ENCODE results near the gene ZSWIM4. TPM values are rescaled to one million over a fixed set of nuclear protein-coding genes. Genes with fewer than 3 reads are reported as not detected.

Gene ZSWIM4
- 13.1 and 14.3 TPM in 2 replicates for polyA plus RNA-seq (2013)

DNA sequence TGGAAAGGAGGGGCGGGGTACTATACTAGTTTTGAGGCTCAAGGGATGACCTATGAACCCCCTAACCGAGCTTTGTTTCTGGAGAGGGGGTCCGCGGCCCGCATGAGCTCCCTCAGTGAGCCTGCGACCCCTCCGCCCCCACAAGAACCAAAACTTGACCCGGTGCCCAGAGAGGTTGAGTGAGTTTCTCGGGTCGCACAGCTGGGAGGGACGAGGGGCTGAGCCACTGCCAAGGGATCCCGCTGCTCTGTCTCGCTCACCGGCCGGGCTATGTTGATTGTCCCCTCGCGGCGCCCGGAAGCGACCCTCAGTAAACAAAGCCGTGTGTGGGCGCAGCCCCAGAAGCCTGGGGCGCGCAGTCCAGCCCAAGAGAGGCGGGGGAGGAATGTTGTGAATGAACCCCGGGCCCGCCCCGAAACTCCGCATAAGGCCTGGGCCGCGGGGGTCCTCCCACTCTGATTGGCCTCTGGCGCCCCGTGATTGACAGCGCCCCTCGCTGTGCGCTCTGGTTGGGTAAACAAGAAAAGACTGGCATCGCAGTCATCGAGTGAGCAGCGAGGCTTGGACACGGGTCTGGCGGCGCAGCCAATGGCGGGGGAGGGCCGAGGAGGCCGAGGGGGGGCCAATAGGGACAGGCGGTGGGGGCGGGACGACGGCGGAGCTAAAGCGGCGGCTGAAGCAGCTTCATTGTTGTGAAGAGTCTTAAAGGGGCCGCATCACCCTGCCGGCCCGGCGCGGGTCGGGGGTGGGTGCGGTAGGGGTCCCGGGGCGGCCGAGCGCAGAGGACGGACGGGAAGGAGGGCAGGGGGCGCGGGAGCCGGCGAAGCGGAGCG, at the start of gene ZSWIM4:
Gene ZSWIM4, plus strand, starts transcription at position 687 of the 833 bp plus-strand sequence. CDS start 206 bp downstream, outside the sequence.
- Histone ChIP-seq H3K79me2 (ENCODE audit: control insufficient read depth, insufficient read depth, low read length, poor library complexity) (peaks cover 10% of the 10 kb centered on the region), H3K18ac (ENCODE audit: low read length) (peak within 1 kb of the TSS; percentile 95), H3K36me3 (ENCODE audit: control insufficient read depth in 1 of 2, insufficient read depth in 2 of 2, low read length in 2 of 2) (peaks cover 0 to 5% of the 10 kb centered on the region in 2 experiments), H3K4me2 (ENCODE audit: low read length) (peak within 1 kb of the TSS; percentile 99), H3K9ac (ENCODE audit: low read length) (peak within 1 kb of the TSS; percentile 83), H3K4me1 (ENCODE audit: control insufficient read depth in 1 of 2, insufficient read depth in 2 of 2, low read length in 2 of 2) (peaks cover 8 to 10% of the 10 kb centered on the region in 2 experiments), H4K12ac (ENCODE audit: low read depth, low read length) (peak within 1 kb of the TSS; percentile 79), H3K4me3 (ENCODE audit: low read depth, low read length) (peak within 1 kb of the TSS; percentile 89), H3K4ac (ENCODE audit: low read depth, low read length) (peak within 1 kb of the TSS; percentile 78), H4K91ac (ENCODE audit: low read depth, low read length) (peak within 1 kb of the TSS; percentile 92), H3K9me3 (ENCODE audit: insufficient read depth, low read depth, low read length) (no peaks in the 10 kb centered on the region), H3K27me3 (ENCODE audit: insufficient read depth, low read length) (no peaks in the 10 kb centered on the region), H2AK5ac (ENCODE audit: low read length) (peak within 1 kb of the TSS; percentile 67), H3K27ac (ENCODE audit: low read depth, low read length) (no peak within 1 kb of the TSS), H2BK12ac (ENCODE audit: low read length) (peak within 1 kb of the TSS; percentile 59), H2BK120ac (ENCODE audit: insufficient read depth, low read length, poor library complexity) (peak within 1 kb of the TSS; percentile 35), H4K8ac (ENCODE audit: low read depth, low read length) (peak within 1 kb of the TSS; percentile 93), H2AFZ (ENCODE audit: insufficient read depth, low read length, poor library complexity) (peak within 1 kb of the TSS; percentile 92), H3K14ac (ENCODE audit: low read length) (peak within 1 kb of the TSS; percentile 83), H2BK5ac (ENCODE audit: low read depth, low read length, poor library complexity) (peak within 1 kb of the TSS; percentile 76), H3K23ac (ENCODE audit: low read length) (no peak within 1 kb of the TSS), H3K79me1 (ENCODE audit: low read length) (peaks cover 13% of the 10 kb centered on the region)
- no CpG with 5 or more reads among the region's 71 CpGs for WGBS (ENCODE audit: extremely low coverage, insufficient coverage, insufficient read length)
- peak; percentile 98 to 99 for DNase-seq

DNA sequence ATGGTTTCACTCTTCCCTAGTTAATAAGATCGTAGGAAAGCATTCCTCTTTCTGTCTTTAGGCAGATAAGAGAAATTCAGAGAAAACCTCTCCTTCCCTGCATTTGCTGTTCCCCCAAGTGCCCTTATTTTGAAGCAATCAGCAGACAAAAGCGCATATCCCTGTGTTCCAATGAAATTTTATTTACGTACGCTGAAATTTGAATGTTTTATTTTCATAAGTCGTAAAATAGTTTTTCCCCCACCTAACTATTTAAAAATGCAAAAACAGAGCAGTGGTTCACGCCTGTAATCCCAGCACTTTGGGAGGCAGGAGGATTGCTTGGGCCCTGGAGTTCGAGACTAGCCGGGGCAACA, 48.2 kb upstream of the ZSWIM4 start:
- DNase-seq: no peak
- H4K12ac ChIP-seq (ENCODE audit: low read depth, low read length): peak overlapping the region; percentile 22
- H4K91ac ChIP-seq (ENCODE audit: low read depth, low read length): no peak overlapping the region
- no peak overlapping the region for H3K4ac ChIP-seq (ENCODE audit: low read depth, low read length)
- no peak overlapping the region for H3K14ac ChIP-seq (ENCODE audit: low read length)
- peaks cover 4 to 9% of the 10 kb centered on the region in 2 experiments for H3K36me3 ChIP-seq (ENCODE audit: control insufficient read depth in 1 of 2, insufficient read depth in 2 of 2, low read length in 2 of 2)
- H2AK5ac ChIP-seq (ENCODE audit: low read length): no peak overlapping the region
- WGBS (ENCODE audit: extremely low coverage, insufficient coverage, insufficient read length): no CpG with 5 or more reads among the region's 8 CpGs
- H2BK120ac ChIP-seq (ENCODE audit: insufficient read depth, low read length, poor library complexity): no peak overlapping the region
- H3K18ac ChIP-seq (ENCODE audit: low read length): no peak overlapping the region
- H2AFZ ChIP-seq (ENCODE audit: insufficient read depth, low read length, poor library complexity): peak overlapping the region; percentile 47
- peaks cover 4 to 5% of the 10 kb centered on the region in 2 experiments for H3K4me1 ChIP-seq (ENCODE audit: control insufficient read depth in 1 of 2, insufficient read depth in 2 of 2, low read length in 2 of 2)
- peaks cover 7% of the 10 kb centered on the region for H3K79me1 ChIP-seq (ENCODE audit: low read length)
- H3K27me3 ChIP-seq (ENCODE audit: insufficient read depth, low read length): no peaks in the 10 kb centered on the region
- no peak overlapping the region for H2BK5ac ChIP-seq (ENCODE audit: low read depth, low read length, poor library complexity)
- H2BK12ac ChIP-seq (ENCODE audit: low read length): no peak overlapping the region
- H3K23ac ChIP-seq (ENCODE audit: low read length): no peak overlapping the region
- peak overlapping the region; percentile 49 for H3K4me2 ChIP-seq (ENCODE audit: low read length)
- H3K4me3 ChIP-seq (ENCODE audit: low read depth, low read length): no peak overlapping the region
- no peak overlapping the region for H3K27ac ChIP-seq (ENCODE audit: low read depth, low read length)
- no peak overlapping the region for H3K9ac ChIP-seq (ENCODE audit: low read length)
- H3K79me2 ChIP-seq (ENCODE audit: control insufficient read depth, insufficient read depth, low read length, poor library complexity): peaks cover 8% of the 10 kb centered on the region
- peak overlapping the region; percentile 77 for H4K8ac ChIP-seq (ENCODE audit: low read depth, low read length)
- H3K9me3 ChIP-seq (ENCODE audit: insufficient read depth, low read depth, low read length): peaks cover 2% of the 10 kb centered on the region

DNA sequence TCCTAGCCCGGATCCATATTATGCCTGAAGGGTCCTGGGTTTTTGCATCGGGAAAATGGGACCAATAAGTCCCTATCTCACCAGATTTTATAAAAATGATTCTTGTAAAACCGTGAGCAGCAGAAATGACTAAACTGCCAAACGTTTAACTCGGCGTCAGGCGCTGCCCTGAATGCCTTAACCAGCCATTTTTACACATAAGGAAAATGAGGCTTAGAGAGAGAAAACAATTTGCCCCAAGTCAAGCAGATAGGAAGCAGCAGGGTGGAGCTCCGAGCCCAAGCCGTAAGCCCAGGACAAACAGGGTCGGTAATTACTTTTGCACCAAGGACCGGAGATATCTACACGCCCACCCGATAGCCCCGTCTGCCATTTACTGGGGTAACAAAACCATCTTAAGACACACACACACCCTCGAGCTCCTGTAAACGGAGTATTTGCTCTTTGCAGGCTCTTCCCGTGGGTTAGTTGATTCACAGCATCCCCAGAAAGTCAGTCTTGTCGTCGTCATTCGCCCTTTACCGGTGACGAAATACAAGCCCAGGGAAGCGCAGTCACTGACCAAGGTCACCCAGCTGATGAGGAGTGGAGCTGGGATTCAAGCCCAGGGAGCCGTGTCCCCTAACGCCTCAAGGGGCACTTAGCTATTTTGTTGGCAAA, 46.9 kb upstream of the ZSWIM4 start:
- H3K9ac ChIP-seq (ENCODE audit: low read length): peak overlapping the region; percentile 68
- H2BK5ac ChIP-seq (ENCODE audit: low read depth, low read length, poor library complexity): peak overlapping the region; percentile 37
- peak overlapping the region; percentile 90 for H4K8ac ChIP-seq (ENCODE audit: low read depth, low read length)
- H3K4me1 ChIP-seq (ENCODE audit: control insufficient read depth in 1 of 2, insufficient read depth in 2 of 2, low read length in 2 of 2): peaks cover 4 to 5% of the 10 kb centered on the region in 2 experiments
- H3K18ac ChIP-seq (ENCODE audit: low read length): peak overlapping the region; percentile 86
- no peak overlapping the region for H3K23ac ChIP-seq (ENCODE audit: low read length)
- peak overlapping the region; percentile 98 for H4K12ac ChIP-seq (ENCODE audit: low read depth, low read length)
- no CpG with 5 or more reads among the region's 25 CpGs for WGBS (ENCODE audit: extremely low coverage, insufficient coverage, insufficient read length)
- H3K4ac ChIP-seq (ENCODE audit: low read depth, low read length): peak overlapping the region; percentile 28
- peak overlapping the region; percentile 61 for H3K4me2 ChIP-seq (ENCODE audit: low read length)
- peak overlapping the region; percentile 87 for H4K91ac ChIP-seq (ENCODE audit: low read depth, low read length)
- H3K27ac ChIP-seq (ENCODE audit: low read depth, low read length): peak overlapping the region; percentile 60
- peak overlapping the region; percentile 82 for H3K4me3 ChIP-seq (ENCODE audit: low read depth, low read length)
- H2AFZ ChIP-seq (ENCODE audit: insufficient read depth, low read length, poor library complexity): peak overlapping the region; percentile 50
- peak overlapping the region; percentile 43 for H2BK120ac ChIP-seq (ENCODE audit: insufficient read depth, low read length, poor library complexity)
- peak overlapping the region; percentile 69 for H3K14ac ChIP-seq (ENCODE audit: low read length)
- peaks cover 2% of the 10 kb centered on the region for H3K9me3 ChIP-seq (ENCODE audit: insufficient read depth, low read depth, low read length)
- peaks cover 8% of the 10 kb centered on the region for H3K79me2 ChIP-seq (ENCODE audit: control insufficient read depth, insufficient read depth, low read length, poor library complexity)
- peaks cover 13 to 14% of the 10 kb centered on the region in 2 experiments for H3K36me3 ChIP-seq (ENCODE audit: control insufficient read depth in 1 of 2, insufficient read depth in 2 of 2, low read length in 2 of 2)
- peak; percentile 9 to 44 for DNase-seq
- peak overlapping the region; percentile 75 for H2AK5ac ChIP-seq (ENCODE audit: low read length)
- no peaks in the 10 kb centered on the region for H3K27me3 ChIP-seq (ENCODE audit: insufficient read depth, low read length)
- peak overlapping the region; percentile 38 for H2BK12ac ChIP-seq (ENCODE audit: low read length)
- peaks cover 7% of the 10 kb centered on the region for H3K79me1 ChIP-seq (ENCODE audit: low read length)

DNA sequence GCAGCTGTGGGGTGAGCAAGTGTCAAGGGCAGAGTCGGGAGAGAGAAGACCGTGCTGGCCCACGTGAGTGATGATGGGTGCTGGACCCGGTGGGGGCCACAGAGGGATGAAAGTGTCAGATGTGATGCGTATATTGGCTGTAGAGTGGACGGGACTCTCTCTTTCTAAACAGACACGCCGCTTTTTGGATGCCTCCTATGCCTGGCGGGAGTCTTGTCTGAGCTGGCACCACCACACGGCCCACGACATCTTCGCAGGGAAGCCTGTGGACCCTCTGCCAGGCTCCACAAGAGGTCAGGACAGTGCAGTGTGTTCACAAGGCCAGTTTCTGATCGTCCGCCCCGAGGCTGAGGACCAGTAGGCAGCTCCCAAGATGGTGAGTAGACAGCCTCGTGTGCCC, 43.8 kb upstream of the ZSWIM4 start:
- Histone ChIP-seq H3K23ac (ENCODE audit: low read length) (no peak overlapping the region), H2AFZ (ENCODE audit: insufficient read depth, low read length, poor library complexity) (no peak overlapping the region), H3K36me3 (ENCODE audit: control insufficient read depth in 1 of 2, insufficient read depth in 2 of 2, low read length in 2 of 2) (peaks cover 31 to 35% of the 10 kb centered on the region in 2 experiments), H3K14ac (ENCODE audit: low read length) (no peak overlapping the region), H3K27me3 (ENCODE audit: insufficient read depth, low read length) (no peaks in the 10 kb centered on the region), H3K9me3 (ENCODE audit: insufficient read depth, low read depth, low read length) (peaks cover 2% of the 10 kb centered on the region), H3K4me1 (ENCODE audit: control insufficient read depth in 1 of 2, insufficient read depth in 2 of 2, low read length in 2 of 2) (peaks cover 4 to 5% of the 10 kb centered on the region in 2 experiments), H2BK120ac (ENCODE audit: insufficient read depth, low read length, poor library complexity) (no peak overlapping the region), H3K27ac (ENCODE audit: low read depth, low read length) (no peak overlapping the region), H3K9ac (ENCODE audit: low read length) (no peak overlapping the region), H4K12ac (ENCODE audit: low read depth, low read length) (no peak overlapping the region), H2AK5ac (ENCODE audit: low read length) (no peak overlapping the region), H2BK12ac (ENCODE audit: low read length) (no peak overlapping the region), H4K91ac (ENCODE audit: low read depth, low read length) (no peak overlapping the region), H3K79me2 (ENCODE audit: control insufficient read depth, insufficient read depth, low read length, poor library complexity) (peaks cover 8% of the 10 kb centered on the region), H3K18ac (ENCODE audit: low read length) (no peak overlapping the region), H3K79me1 (ENCODE audit: low read length) (peaks cover 7% of the 10 kb centered on the region), H3K4me3 (ENCODE audit: low read depth, low read length) (no peak overlapping the region), H2BK5ac (ENCODE audit: low read depth, low read length, poor library complexity) (no peak overlapping the region), H4K8ac (ENCODE audit: low read depth, low read length) (no peak overlapping the region), H3K4ac (ENCODE audit: low read depth, low read length) (no peak overlapping the region), H3K4me2 (ENCODE audit: low read length) (no peak overlapping the region)
- no CpG with 5 or more reads among the region's 16 CpGs for WGBS (ENCODE audit: extremely low coverage, insufficient coverage, insufficient read length)
- no peak for DNase-seq

Data from trophoblast cell (in vitro differentiated cells and primary cell).